ENCODE data around the gene CDH11.

CDH11 gene

GRCh38 chr16:65124212-65124548 lies 2.3 kb upstream of the CDH11 start:
- Histone ChIP-seq H3K27ac (ENCODE audit: low read depth, low read length) (peak overlapping the region; percentile 62; the same call in 1 of the 2 replicates), H3K9me3 (ENCODE audit: control insufficient read depth, insufficient read depth, low read depth, low read length) (no peaks in the 10 kb centered on the region), H3K4me3 (ENCODE audit: low read depth, low read length) (peak overlapping the region; percentile 80; the same call in 1 of the 2 replicates), H3K4me1 (ENCODE audit: control insufficient read depth, insufficient read depth, low read length) (peaks cover 11% of the 10 kb centered on the region; the same call in 1 of the 2 replicates), H3K36me3 (ENCODE audit: control insufficient read depth, insufficient read depth, low read length) (no peaks in the 10 kb centered on the region), H3K9ac (ENCODE audit: low read length) (peak overlapping the region; percentile 97), H3K27me3 (ENCODE audit: control insufficient read depth, insufficient read depth, low read length) (peaks cover 70% of the 10 kb centered on the region)

GRCh38 chr16:65123396-65124211 lies 1.7 kb upstream of the CDH11 start:
- Histone ChIP-seq H3K27ac (ENCODE audit: low read depth, low read length) (peak overlapping the region; percentile 62; the same call in 1 of the 2 replicates), H3K9me3 (ENCODE audit: control insufficient read depth, insufficient read depth, low read depth, low read length) (no peaks in the 10 kb centered on the region), H3K27me3 (ENCODE audit: control insufficient read depth, insufficient read depth, low read length) (peaks cover 75% of the 10 kb centered on the region), H3K4me1 (ENCODE audit: control insufficient read depth, insufficient read depth, low read length) (peaks cover 11% of the 10 kb centered on the region; the same call in 1 of the 2 replicates), H3K9ac (ENCODE audit: low read length) (peak overlapping the region; percentile 97), H3K4me3 (ENCODE audit: low read depth, low read length) (peak overlapping the region; percentile 80), H3K36me3 (ENCODE audit: control insufficient read depth, insufficient read depth, low read length) (no peaks in the 10 kb centered on the region)

DNA sequence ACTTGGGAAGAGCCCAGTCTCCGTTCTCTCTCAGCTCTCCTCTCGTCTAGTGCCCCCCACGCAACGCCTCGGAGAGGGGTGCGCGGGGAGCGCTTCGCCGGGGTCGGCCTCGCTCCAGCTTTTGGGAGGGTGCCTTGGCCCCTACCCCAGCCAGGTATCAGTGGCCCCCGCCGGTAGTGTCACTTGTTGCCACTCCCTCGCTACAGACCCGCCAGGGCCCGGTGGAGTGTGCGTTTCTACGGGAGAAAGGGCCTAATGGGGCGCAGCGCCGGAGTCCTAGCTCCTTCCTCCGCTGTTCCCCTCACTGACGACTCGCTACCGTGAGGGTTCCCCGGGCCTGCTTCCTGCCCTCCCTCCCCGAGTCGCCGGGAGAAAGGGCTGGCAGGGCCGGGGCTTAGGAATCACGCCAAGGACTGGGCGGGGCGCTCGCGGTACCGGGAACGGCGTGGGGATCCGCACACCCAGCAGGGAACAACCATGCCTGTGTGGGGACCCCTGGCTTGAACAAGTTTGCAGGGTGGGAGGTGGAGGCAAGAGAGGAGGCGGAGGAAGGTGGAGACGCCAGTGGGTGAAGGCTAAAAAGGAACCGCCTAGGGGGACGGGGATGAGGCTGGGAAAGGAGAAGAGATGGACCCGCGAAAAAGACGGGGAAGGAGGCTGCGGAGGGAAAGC lies 997 bp upstream of the CDH11 start:
- peaks cover 76% of the 10 kb centered on the region for H3K27me3 ChIP-seq (ENCODE audit: control insufficient read depth, insufficient read depth, low read length)
- H3K36me3 ChIP-seq (ENCODE audit: control insufficient read depth, insufficient read depth, low read length) = no peaks in the 10 kb centered on the region
- peak overlapping the region; percentile 62; the same call in 1 of the 2 replicates for H3K27ac ChIP-seq (ENCODE audit: low read depth, low read length)
- H3K4me3 ChIP-seq (ENCODE audit: low read depth, low read length) = peak overlapping the region; percentile 80
- peaks cover 12% of the 10 kb centered on the region for H3K4me1 ChIP-seq (ENCODE audit: control insufficient read depth, insufficient read depth, low read length)
- peak overlapping the region; percentile 97 for H3K9ac ChIP-seq (ENCODE audit: low read length)
- H3K9me3 ChIP-seq (ENCODE audit: control insufficient read depth, insufficient read depth, low read depth, low read length) = no peaks in the 10 kb centered on the region

- Histone ChIP-seq H3K27ac (ENCODE audit: low read depth, low read length) (peak overlapping the region; percentile 59; the same call in 1 of the 2 replicates), H3K4me3 (ENCODE audit: low read depth, low read length) (peak overlapping the region; percentile 80)
Measured at GRCh38 chr16:65120831-65121721, 787 bp downstream of the CDH11 start.

GRCh38 chr16:65120461-65120830 lies 1.4 kb downstream of the CDH11 start:
- Histone ChIP-seq H3K9ac (ENCODE audit: low read length) (peak overlapping the region; percentile 88), H3K36me3 (ENCODE audit: control insufficient read depth, insufficient read depth, low read length) (peaks cover 15% of the 10 kb centered on the region; the same call in 1 of the 2 replicates), H3K27me3 (ENCODE audit: control insufficient read depth, insufficient read depth, low read length) (peaks cover 67% of the 10 kb centered on the region), H3K4me3 (ENCODE audit: low read depth, low read length) (peak overlapping the region; percentile 80), H3K27ac (ENCODE audit: low read depth, low read length) (peak overlapping the region; percentile 5; the same call in 1 of the 2 replicates), H3K4me1 (ENCODE audit: control insufficient read depth, insufficient read depth, low read length) (peaks cover 16% of the 10 kb centered on the region), H3K9me3 (ENCODE audit: control insufficient read depth, insufficient read depth, low read depth, low read length) (no peaks in the 10 kb centered on the region)

More at GRCh38 chr16:65120831-65121721, 787 bp downstream of the CDH11 start:
- Histone ChIP-seq H3K9ac (ENCODE audit: low read length) (peak overlapping the region; percentile 88), H3K4me1 (ENCODE audit: control insufficient read depth, insufficient read depth, low read length) (peaks cover 16% of the 10 kb centered on the region), H3K9me3 (ENCODE audit: control insufficient read depth, insufficient read depth, low read depth, low read length) (no peaks in the 10 kb centered on the region), H3K36me3 (ENCODE audit: control insufficient read depth, insufficient read depth, low read length) (peaks cover 15% of the 10 kb centered on the region; the same call in 1 of the 2 replicates), H3K27me3 (ENCODE audit: control insufficient read depth, insufficient read depth, low read length) (peaks cover 73% of the 10 kb centered on the region)

- peak overlapping the region; percentile 80 for H3K4me3 ChIP-seq (ENCODE audit: low read depth, low read length)
- peak overlapping the region; percentile 88 for H3K9ac ChIP-seq (ENCODE audit: low read length)
- H3K9me3 ChIP-seq (ENCODE audit: control insufficient read depth, insufficient read depth, low read depth, low read length) = no peaks in the 10 kb centered on the region
- H3K36me3 ChIP-seq (ENCODE audit: control insufficient read depth, insufficient read depth, low read length) = peaks cover 15% of the 10 kb centered on the region; the same call in 1 of the 2 replicates
- peaks cover 16% of the 10 kb centered on the region for H3K4me1 ChIP-seq (ENCODE audit: control insufficient read depth, insufficient read depth, low read length)
- H3K27me3 ChIP-seq (ENCODE audit: control insufficient read depth, insufficient read depth, low read length) = peaks cover 62% of the 10 kb centered on the region
- H3K27ac ChIP-seq (ENCODE audit: low read depth, low read length) = peak overlapping the region; percentile 5; the same call in 1 of the 2 replicates
Measured at GRCh38 chr16:65119901-65120401, 1.9 kb downstream of the CDH11 start.

DNA sequence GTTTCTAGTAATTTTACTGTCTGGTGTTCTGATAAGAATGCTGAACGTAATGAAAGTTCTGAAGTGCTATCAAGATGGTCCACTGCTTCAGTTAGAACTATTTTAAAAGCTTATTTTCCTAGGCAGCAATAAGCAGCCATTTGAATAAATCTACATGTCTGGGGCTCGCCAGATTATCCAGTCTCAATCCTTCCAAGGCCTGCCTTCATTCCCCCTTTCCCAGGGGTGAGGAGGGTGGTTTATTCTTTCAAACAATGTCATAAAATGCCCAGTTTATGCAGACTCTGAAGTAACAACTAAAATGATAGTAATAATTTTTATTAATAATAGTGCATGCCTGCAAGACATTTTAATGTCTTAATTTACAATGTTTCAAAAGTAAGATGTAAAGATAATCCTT lies 2.4 kb downstream of the CDH11 start:
- Histone ChIP-seq H3K9me3 (ENCODE audit: control insufficient read depth, insufficient read depth, low read depth, low read length) (no peaks in the 10 kb centered on the region), H3K27me3 (ENCODE audit: control insufficient read depth, insufficient read depth, low read length) (peaks cover 57% of the 10 kb centered on the region), H3K27ac (ENCODE audit: low read depth, low read length) (no peak overlapping the region), H3K4me3 (ENCODE audit: low read depth, low read length) (peak overlapping the region; percentile 80; the same call in 1 of the 2 replicates), H3K4me1 (ENCODE audit: control insufficient read depth, insufficient read depth, low read length) (peaks cover 16% of the 10 kb centered on the region), H3K36me3 (ENCODE audit: control insufficient read depth, insufficient read depth, low read length) (peaks cover 15% of the 10 kb centered on the region; the same call in 1 of the 2 replicates), H3K9ac (ENCODE audit: low read length) (peak overlapping the region; percentile 88)

GRCh38 chr16:65118871-65119270 lies 3.0 kb downstream of the CDH11 start:
- Histone ChIP-seq H3K27me3 (ENCODE audit: control insufficient read depth, insufficient read depth, low read length) (peaks cover 51% of the 10 kb centered on the region), H3K27ac (ENCODE audit: low read depth, low read length) (no peak overlapping the region), H3K9ac (ENCODE audit: low read length) (peak overlapping the region; percentile 3), H3K4me1 (ENCODE audit: control insufficient read depth, insufficient read depth, low read length) (peaks cover 13% of the 10 kb centered on the region), H3K36me3 (ENCODE audit: control insufficient read depth, insufficient read depth, low read length) (peaks cover 15% of the 10 kb centered on the region; the same call in 1 of the 2 replicates), H3K9me3 (ENCODE audit: control insufficient read depth, insufficient read depth, low read depth, low read length) (no peaks in the 10 kb centered on the region), H3K4me3 (ENCODE audit: low read depth, low read length) (peak overlapping the region; percentile 80; the same call in 1 of the 2 replicates)

DNA sequence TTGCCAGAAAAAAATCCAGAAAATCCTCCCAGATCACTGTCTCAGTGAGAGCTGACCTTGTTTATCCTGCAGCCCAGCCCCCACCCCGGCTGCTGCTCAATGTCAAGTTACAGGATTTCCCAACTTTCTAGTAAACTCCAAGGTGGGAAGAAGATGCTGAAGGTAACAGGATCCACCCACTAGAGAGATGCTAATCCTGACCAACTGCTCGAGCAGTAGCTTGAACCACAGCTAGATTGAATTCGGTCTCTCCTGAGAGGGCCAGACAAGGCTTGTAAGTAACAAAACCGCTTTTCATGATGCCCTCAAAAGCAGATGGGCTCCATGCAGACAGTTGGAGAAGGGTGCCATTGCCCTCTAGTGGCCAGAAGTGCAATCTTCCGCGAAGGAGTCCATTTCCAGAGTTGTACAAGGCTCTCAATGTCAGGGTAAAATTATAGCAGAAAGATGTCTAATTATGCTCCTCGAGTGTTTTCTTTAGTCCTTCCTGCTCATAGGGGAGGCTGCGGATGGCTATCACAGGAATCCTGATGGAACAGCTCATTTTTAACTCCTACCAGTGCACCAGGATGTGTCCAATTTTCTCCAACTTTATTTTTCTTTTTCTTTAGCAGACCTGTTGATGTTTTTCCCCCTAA lies 3.9 kb downstream of the CDH11 start:
- Histone ChIP-seq H3K4me3 (ENCODE audit: low read depth, low read length) (peak overlapping the region; percentile 11; the same call in 1 of the 2 replicates), H3K4me1 (ENCODE audit: control insufficient read depth, insufficient read depth, low read length) (peaks cover 11% of the 10 kb centered on the region), H3K36me3 (ENCODE audit: control insufficient read depth, insufficient read depth, low read length) (peaks cover 15% of the 10 kb centered on the region; the same call in 1 of the 2 replicates), H3K27ac (ENCODE audit: low read depth, low read length) (no peak overlapping the region), H3K27me3 (ENCODE audit: control insufficient read depth, insufficient read depth, low read length) (peaks cover 42% of the 10 kb centered on the region), H3K9ac (ENCODE audit: low read length) (no peak overlapping the region), H3K9me3 (ENCODE audit: control insufficient read depth, insufficient read depth, low read depth, low read length) (no peaks in the 10 kb centered on the region)

All from HUES6 (cell line).